ENCODE results near the gene CCL16. TPM values are rescaled to one million over a fixed set of nuclear protein-coding genes. Genes with fewer than 3 reads are reported as not detected.
A peak's percentile ranks its signal among the peaks of the same experiment; 100 is the strongest.

The CCL16 gene
- total and polyA plus RNA-seq, 2 of the 8 experiments (the other 6 are each of a cell fraction or from before 2014, with no cell fraction given), result not detected

GRCh38 chr17:36030956-36031355 is 49.7 kb upstream of the CCL16 start:
- no peaks in the 10 kb centered on the region for H4K20me1 ChIP-seq (replicated peaks in 1 of 2; ENCODE audit: control insufficient read depth in 1 of 2, insufficient read depth in 2 of 2, low read length in 2 of 2)
- H3K23me2 ChIP-seq (ENCODE audit: low read depth, low read length), result peaks cover 3% of the 10 kb centered on the region; the same call in 1 of the 2 replicates
- H2AK5ac ChIP-seq (ENCODE audit: low read depth, low read length), result no peak overlapping the region
- no peak overlapping the region for H2BK15ac ChIP-seq (ENCODE audit: low read length)
- WGBS, 2 experiments (ENCODE audit: extremely low coverage in 1 of 2, insufficient coverage in 1 of 2, insufficient read length in 1 of 2, insufficient replicate concordance in 2 of 2, low coverage in 1 of 2, low lambda C conversion rate in 2 of 2, missing lambda C conversion rate in 1 of 2), result 87% methylated on average over 1 of the region's 1 CpG; no CpG with 5 or more reads in 1 of the 2 experiments
- H3K27me3 ChIP-seq (replicated peaks in 1 of 4; ENCODE audit: control insufficient read depth in 3 of 4, extremely low read depth in 1 of 4, insufficient read depth in 3 of 4, low read length in 3 of 4), result peaks cover 0 to 2% (median under 1%) of the 10 kb centered on the region in 4 experiments; a peak in 1 of 7 replicates
- no peaks in the 10 kb centered on the region for H3K79me2 ChIP-seq (ENCODE audit: control insufficient read depth in 1 of 2, insufficient read depth in 2 of 2, low read length in 2 of 2)
- no peak overlapping the region for H2BK5ac ChIP-seq (ENCODE audit: low read depth, low read length)
- H2AFZ ChIP-seq (ENCODE audit: low read length), result peak overlapping the region; percentile 65; the same call in 1 of the 2 replicates
- no peak overlapping the region for H3K27ac ChIP-seq (ENCODE audit: low read depth, low read length)
- no peak overlapping the region for H3K14ac ChIP-seq (ENCODE audit: insufficient read length)
- no peaks in the 10 kb centered on the region for H3K4me1 ChIP-seq (replicated peaks in 1 of 4; ENCODE audit: control insufficient read depth in 3 of 4, insufficient read depth in 4 of 4, low read length in 3 of 4)
- H3K4ac ChIP-seq (replicated peaks; ENCODE audit: insufficient read length, low read depth, low read length), result no peak overlapping the region
- H4K5ac ChIP-seq (ENCODE audit: insufficient read length, low read depth, low read length), result no peak overlapping the region
- H3K79me1 ChIP-seq (ENCODE audit: low read depth, low read length), result no peaks in the 10 kb centered on the region
- POLR2A ChIA-PET (ENCODE audit: partially characterized antibody), result no interaction called here
- H3K9me3 ChIP-seq (ENCODE audit: insufficient read depth in 2 of 2, low read depth in 1 of 2, low read length in 1 of 2), result no peaks in the 10 kb centered on the region
- no peak overlapping the region for H3K23ac ChIP-seq (ENCODE audit: insufficient read length)
- no peak overlapping the region for H3K4me3 ChIP-seq (ENCODE audit: extremely low read depth in 1 of 4, insufficient read depth in 2 of 4, low read depth in 3 of 4, low read length in 4 of 4)
- no peak overlapping the region for H2BK120ac ChIP-seq (replicated peaks; ENCODE audit: low read depth, low read length)
- H3K18ac ChIP-seq (ENCODE audit: extremely low read depth, low read length), result no peak overlapping the region
- H4K8ac ChIP-seq (ENCODE audit: extremely low read depth, insufficient read depth, low read length), result no peak overlapping the region
- no peak overlapping the region for H2BK20ac ChIP-seq (ENCODE audit: low read length)
- TF ChIP-seq HDAC2 (IDR thresholded peaks at IDR 0.05; ENCODE audit: borderline replicate concordance in 1 of 2, low read depth in 2 of 2, low read length in 2 of 2), result no peak
- TF ChIP-seq, protein P1, sequence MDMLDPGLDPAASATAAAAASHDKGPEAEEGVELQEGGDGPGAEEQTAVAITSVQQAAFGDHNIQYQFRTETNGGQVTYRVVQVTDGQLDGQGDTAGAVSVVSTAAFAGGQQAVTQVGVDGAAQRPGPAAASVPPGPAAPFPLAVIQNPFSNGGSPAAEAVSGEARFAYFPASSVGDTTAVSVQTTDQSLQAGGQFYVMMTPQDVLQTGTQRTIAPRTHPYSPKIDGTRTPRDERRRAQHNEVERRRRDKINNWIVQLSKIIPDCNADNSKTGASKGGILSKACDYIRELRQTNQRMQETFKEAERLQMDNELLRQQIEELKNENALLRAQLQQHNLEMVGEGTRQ (IDR thresholded peaks at IDR 0.05; ENCODE audit: low read length), result no peak
- TF ChIP-seq SIN3A (conservative IDR thresholded peaks at IDR 0.05 in 1 of 2, IDR thresholded peaks at IDR 0.05 in 1 of 2; ENCODE audit: low read depth in 1 of 2, low read length in 2 of 2), result no peak
- no peak for TF ChIP-seq RFX5 (IDR thresholded peaks at IDR 0.05; ENCODE audit: borderline replicate concordance, low read depth, low read length)
- no peak overlapping the region for H3K9ac ChIP-seq (replicated peaks in 1 of 4; ENCODE audit: extremely low read depth in 1 of 4, low read depth in 3 of 4, low read length in 3 of 4)
- no peak overlapping the region for H2BK12ac ChIP-seq (ENCODE audit: low read depth, low read length)
- H4K91ac ChIP-seq (replicated peaks; ENCODE audit: insufficient read length, low read length), result no peak overlapping the region
- no peak overlapping the region for H3K4me2 ChIP-seq (ENCODE audit: insufficient read depth in 1 of 2, low read depth in 2 of 2, low read length in 2 of 2)
- DNase-seq (ENCODE audit: low read depth in 1 of 2, low spot score in 2 of 2), result no peak
- H3K56ac ChIP-seq (replicated peaks; ENCODE audit: insufficient read length, low read depth, low read length), result no peak overlapping the region
- no peaks in the 10 kb centered on the region for H3K36me3 ChIP-seq (ENCODE audit: control insufficient read depth in 2 of 4, insufficient read depth in 4 of 4, low read length in 3 of 4)
- FAIRE-seq, result no peak
- CTCF ChIA-PET (ENCODE audit: partially characterized antibody), result no interaction called here

All from H1 (cell line).